HG03378 (cell line): ENCODE measurements around the gene NDUFS8.

Source experiments
- ATAC-seq: cut with Tn5 transposase; IDR thresholded peaks from one replicate; pipeline ENCODE4 v1.9.1; 2021; ENCODE audit warnings: mild to moderate bottlenecking, moderate library complexity; ENCODE audit not compliant: unreplicated experiment

The NDUFS8 gene

GRCh38 chr11:68002938-68003845, 27.3 kb upstream of the NDUFS8 start:
- no peak for ATAC-seq

GRCh38 chr11:68003846-68004550, 26.5 kb upstream of the NDUFS8 start, which contains the start of gene UNC93B1:
UNC93B1 (minus strand) TSS chr11:68004097; CDS start chr11:68004043, 54 bp downstream.
- no peak for ATAC-seq

- no peak for ATAC-seq
Observed at GRCh38 chr11:68004551-68005335, 25.7 kb upstream of the NDUFS8 start.

- ATAC-seq = no peak
Observed at GRCh38 chr11:68006606-68007166, 23.8 kb upstream of the NDUFS8 start.

GRCh38 chr11:68007498-68008380, 22.7 kb upstream of the NDUFS8 start:
- ATAC-seq = no peak

- ATAC-seq = no peak
Observed at GRCh38 chr11:68008381-68009337, 21.8 kb upstream of the NDUFS8 start.

- ATAC-seq = no peak
Observed at GRCh38 chr11:68009391-68010089, 20.9 kb upstream of the NDUFS8 start.

- ATAC-seq = no peak
Observed at GRCh38 chr11:68010090-68011041, 20.1 kb upstream of the NDUFS8 start, which contains the start of gene ALDH3B1. ALDH3B1 (plus strand) TSS chr11:68010327; CDS start chr11:68015298, 4,971 bp downstream.

- no peak for ATAC-seq
Observed at GRCh38 chr11:68011051-68011943, 19.2 kb upstream of the NDUFS8 start.

GRCh38 chr11:68012044-68012842, 18.2 kb upstream of the NDUFS8 start:
- no peak for ATAC-seq

- ATAC-seq = no peak
Observed at GRCh38 chr11:68012843-68013610, 17.5 kb upstream of the NDUFS8 start.

- no peak for ATAC-seq
Observed at GRCh38 chr11:68013611-68014156, 16.8 kb upstream of the NDUFS8 start.

- ATAC-seq = no peak
Observed at GRCh38 chr11:68014157-68014946, 16.1 kb upstream of the NDUFS8 start.
